Measurements from ENCODE around the gene USP13. TPM values are rescaled to one million over a fixed set of nuclear protein-coding genes. Genes with fewer than 3 reads are reported as not detected.
"Not testable (repeated sequence)": the region's sequence is repeated elsewhere in the genome, so short reads cannot be mapped to it uniquely, and the experiment has no call there.

Gene USP13
- total and polyA plus RNA-seq, 4 donors = 4.3 to 25.2 (median 10.4) TPM

DNA sequence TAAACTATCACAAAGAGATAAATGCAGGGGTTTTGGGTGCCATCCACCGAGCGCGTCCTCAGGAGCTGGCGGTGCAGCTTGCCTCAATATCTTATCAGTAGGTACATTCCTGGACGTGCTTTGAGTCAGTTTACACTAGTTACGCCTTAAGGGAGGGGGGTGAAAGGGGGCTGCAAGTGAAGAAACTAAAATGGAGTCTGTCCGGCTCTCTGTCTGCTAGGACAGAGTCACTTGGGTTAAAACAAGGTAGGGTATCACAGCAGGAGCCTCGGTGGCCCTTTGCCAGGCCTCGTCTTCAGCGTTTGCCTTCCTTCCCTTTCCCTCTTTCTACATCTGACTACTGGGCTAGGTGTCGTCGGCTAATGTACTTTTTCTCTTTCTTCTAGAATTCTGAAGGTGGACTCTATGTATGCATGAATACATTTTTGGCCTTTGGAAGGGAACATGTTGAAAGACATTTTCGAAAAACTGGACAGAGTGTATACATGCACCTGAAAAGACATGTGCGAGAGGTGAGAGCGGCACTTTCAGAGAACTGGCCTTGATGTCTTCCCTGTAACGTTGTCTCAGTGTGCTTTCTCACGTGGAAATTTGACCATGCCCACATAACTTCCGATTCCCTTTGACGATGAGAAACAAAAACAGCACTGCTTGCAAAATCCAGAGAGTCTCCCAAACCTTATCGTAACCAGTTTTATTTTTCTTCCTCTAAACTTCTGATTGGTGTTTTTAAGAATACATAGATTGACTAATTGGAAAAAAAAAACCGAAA is 28.8 kb downstream of the USP13 start:
- H3K36me3 ChIP-seq (ENCODE audit: control insufficient read depth in 4 of 4, insufficient read depth in 4 of 4, low read length in 4 of 4) = peaks cover 0 to 6% (median 1%) of the 10 kb centered on the region in 4 donors
- H3K9ac ChIP-seq (ENCODE audit: insufficient read depth in 1 of 2, low read length in 2 of 2) = peak overlapping the region in 1 of 2 donors; percentile 17
- H3K4me3 ChIP-seq = no peak overlapping the region
- ATAC-seq (ENCODE audit: insufficient read depth, low FRiP score) (no peak), DNase-seq (peak in 1 of 3 donors; percentile 9)
- H3K27me3 ChIP-seq (ENCODE audit: control insufficient read depth in 3 of 3, insufficient read depth in 3 of 3, low read length in 2 of 3) = no peaks in the 10 kb centered on the region
- TF ChIP-seq, protein P1, sequence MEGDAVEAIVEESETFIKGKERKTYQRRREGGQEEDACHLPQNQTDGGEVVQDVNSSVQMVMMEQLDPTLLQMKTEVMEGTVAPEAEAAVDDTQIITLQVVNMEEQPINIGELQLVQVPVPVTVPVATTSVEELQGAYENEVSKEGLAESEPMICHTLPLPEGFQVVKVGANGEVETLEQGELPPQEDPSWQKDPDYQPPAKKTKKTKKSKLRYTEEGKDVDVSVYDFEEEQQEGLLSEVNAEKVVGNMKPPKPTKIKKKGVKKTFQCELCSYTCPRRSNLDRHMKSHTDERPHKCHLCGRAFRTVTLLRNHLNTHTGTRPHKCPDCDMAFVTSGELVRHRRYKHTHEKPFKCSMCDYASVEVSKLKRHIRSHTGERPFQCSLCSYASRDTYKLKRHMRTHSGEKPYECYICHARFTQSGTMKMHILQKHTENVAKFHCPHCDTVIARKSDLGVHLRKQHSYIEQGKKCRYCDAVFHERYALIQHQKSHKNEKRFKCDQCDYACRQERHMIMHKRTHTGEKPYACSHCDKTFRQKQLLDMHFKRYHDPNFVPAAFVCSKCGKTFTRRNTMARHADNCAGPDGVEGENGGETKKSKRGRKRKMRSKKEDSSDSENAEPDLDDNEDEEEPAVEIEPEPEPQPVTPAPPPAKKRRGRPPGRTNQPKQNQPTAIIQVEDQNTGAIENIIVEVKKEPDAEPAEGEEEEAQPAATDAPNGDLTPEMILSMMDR (IDR thresholded peaks at IDR 0.05; ENCODE audit: control extremely low read depth, extremely low read depth) = no peak
- 71 to 75% methylated on average over 21 of the region's 21 CpGs for WGBS, 2 donors
- H3K27ac ChIP-seq (ENCODE audit: low read depth in 1 of 2, low read length in 1 of 2) = peak overlapping the region in 1 of 2 donors; percentile 77
- H3K4me1 ChIP-seq (ENCODE audit: control insufficient read depth in 5 of 5, insufficient read depth in 5 of 5, low read length in 5 of 5) = peaks cover 0 to 16% (median 9%) of the 10 kb centered on the region in 5 donors
- no peaks in the 10 kb centered on the region for H3K9me3 ChIP-seq (ENCODE audit: control insufficient read depth in 4 of 4, insufficient read depth in 3 of 4, low read length in 3 of 4)

DNA sequence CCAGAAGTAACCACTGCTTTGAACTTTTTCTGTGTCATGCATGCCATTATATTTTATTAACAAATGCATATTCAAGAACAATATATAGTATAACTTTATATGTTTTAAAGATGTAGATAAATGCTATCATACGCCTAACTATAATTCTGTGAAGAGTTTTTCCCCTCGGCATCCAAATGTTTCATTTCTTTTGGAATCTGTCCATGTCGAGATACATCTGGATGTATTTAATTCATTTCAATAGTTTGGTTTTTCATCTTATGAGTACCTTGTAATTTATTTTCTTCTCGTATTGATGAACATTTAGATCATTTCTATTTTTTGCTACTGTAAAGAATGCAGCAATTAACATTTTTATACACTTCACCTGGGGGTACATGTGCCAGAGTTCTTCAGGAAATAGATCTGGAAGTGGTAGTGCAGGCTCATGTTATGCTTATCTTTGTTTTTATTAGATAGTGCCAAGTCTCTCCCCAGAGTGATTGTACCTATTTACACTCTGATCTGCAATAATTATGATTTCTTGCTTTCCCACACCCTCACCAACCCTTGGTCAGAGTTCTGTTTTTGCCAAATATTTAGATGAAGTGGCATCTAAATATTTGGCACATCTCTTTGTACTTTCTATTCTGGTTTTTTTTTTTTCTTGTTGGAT is 29.7 kb downstream of the USP13 start:
- no peaks in the 10 kb centered on the region for H3K9me3 ChIP-seq (ENCODE audit: control insufficient read depth in 4 of 4, insufficient read depth in 3 of 4, low read length in 3 of 4)
- peaks cover 0 to 16% (median 9%) of the 10 kb centered on the region in 5 donors for H3K4me1 ChIP-seq (ENCODE audit: control insufficient read depth in 5 of 5, insufficient read depth in 5 of 5, low read length in 5 of 5)
- DNase-seq (peak in 2 of 3 donors; percentile 22 to 24), ATAC-seq (ENCODE audit: insufficient read depth, low FRiP score) (no peak)
- TF ChIP-seq, protein P1 (IDR thresholded peaks at IDR 0.05; ENCODE audit: control extremely low read depth, extremely low read depth) = no peak
- H3K27me3 ChIP-seq (ENCODE audit: control insufficient read depth in 3 of 3, insufficient read depth in 3 of 3, low read length in 2 of 3) = no peaks in the 10 kb centered on the region
- no peak overlapping the region for H3K9ac ChIP-seq (ENCODE audit: insufficient read depth in 1 of 2, low read length in 2 of 2)
- H3K4me3 ChIP-seq = no peak overlapping the region
- peaks cover 0 to 6% (median 1%) of the 10 kb centered on the region in 4 donors for H3K36me3 ChIP-seq (ENCODE audit: control insufficient read depth in 4 of 4, insufficient read depth in 4 of 4, low read length in 4 of 4)
- 38 to 59% methylated on average over 4 of the region's 4 CpGs for WGBS, 2 donors
- H3K27ac ChIP-seq (ENCODE audit: low read depth in 1 of 2, low read length in 1 of 2) = no peak overlapping the region

DNA sequence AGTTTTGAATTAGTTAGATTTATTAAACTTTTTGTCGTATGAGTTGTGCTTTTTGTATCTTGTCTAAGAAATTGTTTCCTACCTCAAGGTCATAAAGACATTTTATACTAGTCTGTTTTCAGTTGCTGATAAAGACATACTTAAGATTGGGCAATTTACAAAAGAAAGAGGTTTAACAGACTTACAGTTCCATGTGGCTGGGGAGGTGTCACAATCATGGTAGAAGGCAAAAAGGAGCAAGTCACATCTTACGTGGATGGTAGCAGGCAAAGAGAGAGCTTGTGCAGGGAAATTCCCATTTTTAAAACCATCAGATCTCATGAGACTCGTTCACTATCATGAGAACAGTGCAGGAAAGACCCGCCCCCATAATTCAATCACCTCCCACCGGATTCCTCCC is 30.4 kb downstream of the USP13 start:
- H3K27me3 ChIP-seq (ENCODE audit: control insufficient read depth in 3 of 3, insufficient read depth in 3 of 3, low read length in 2 of 3); H3K4me3 ChIP-seq; H3K9me3 ChIP-seq (ENCODE audit: control insufficient read depth in 4 of 4, insufficient read depth in 3 of 4, low read length in 3 of 4); DNase-seq; ATAC-seq (ENCODE audit: insufficient read depth, low FRiP score); H3K9ac ChIP-seq (ENCODE audit: insufficient read depth in 1 of 2, low read length in 2 of 2): not testable (repeated sequence)
- peak overlapping the region in 1 of 2 donors; percentile 12 for H3K27ac ChIP-seq (ENCODE audit: low read depth in 1 of 2, low read length in 1 of 2)
- WGBS, 2 donors = 73 to 80% methylated on average over 5 of the region's 5 CpGs
- H3K4me1 ChIP-seq (ENCODE audit: control insufficient read depth in 5 of 5, insufficient read depth in 5 of 5, low read length in 5 of 5) = peaks cover 0 to 16% (median 9%) of the 10 kb centered on the region in 5 donors
- peaks cover 0 to 12% (median 1%) of the 10 kb centered on the region in 4 donors for H3K36me3 ChIP-seq (ENCODE audit: control insufficient read depth in 4 of 4, insufficient read depth in 4 of 4, low read length in 4 of 4)

DNA sequence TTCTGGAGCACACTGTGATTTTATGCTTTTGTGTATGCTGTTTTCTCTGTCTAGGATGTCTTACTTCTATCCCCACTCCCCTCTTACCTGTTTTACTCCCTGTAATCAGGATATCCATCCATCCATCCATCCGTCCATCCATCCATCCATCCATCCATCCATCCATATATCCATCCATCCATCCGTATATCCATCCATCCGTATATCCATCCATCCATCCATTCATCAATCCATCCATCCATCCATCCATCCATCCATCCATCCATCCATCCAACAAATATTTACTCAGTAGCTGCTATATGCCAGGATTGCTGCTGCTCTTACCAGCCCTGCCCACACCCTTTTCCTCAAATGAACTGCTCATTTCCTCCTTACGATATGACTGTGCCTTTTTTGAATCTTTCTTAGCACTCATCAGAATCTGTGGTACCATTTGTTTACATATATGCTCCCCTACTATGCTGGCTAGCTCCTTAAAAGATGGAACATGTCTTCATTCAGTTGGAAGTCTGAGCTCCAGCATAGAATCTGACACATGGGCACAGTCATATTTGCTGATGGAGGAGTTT is 35.2 kb downstream of the USP13 start:
- Histone ChIP-seq H3K4me1 (ENCODE audit: control insufficient read depth in 5 of 5, insufficient read depth in 5 of 5, low read length in 5 of 5) (peaks cover 0 to 4% (median 1%) of the 10 kb centered on the region in 5 donors), H3K4me3 (no peak overlapping the region), H3K9ac (ENCODE audit: insufficient read depth in 1 of 2, low read length in 2 of 2) (no peak overlapping the region), H3K36me3 (ENCODE audit: control insufficient read depth in 4 of 4, insufficient read depth in 4 of 4, low read length in 4 of 4) (peaks cover 0 to 21% (median 3%) of the 10 kb centered on the region in 4 donors), H3K27me3 (ENCODE audit: control insufficient read depth in 3 of 3, insufficient read depth in 3 of 3, low read length in 2 of 3) (no peaks in the 10 kb centered on the region), H3K27ac (ENCODE audit: low read depth in 1 of 2, low read length in 1 of 2) (no peak overlapping the region), H3K9me3 (ENCODE audit: control insufficient read depth in 4 of 4, insufficient read depth in 3 of 4, low read length in 3 of 4) (no peaks in the 10 kb centered on the region)
- TF ChIP-seq, protein P1 (IDR thresholded peaks at IDR 0.05; ENCODE audit: control extremely low read depth, extremely low read depth) = no peak
- WGBS, 2 donors = 71 to 75% methylated on average over 4 of the region's 4 CpGs
- DNase-seq (no peak), ATAC-seq (ENCODE audit: insufficient read depth, low FRiP score) (no peak)
